GM19035 (cell line): Measurements from ENCODE around the gene ZNF491.
"Not testable (repeated sequence)": the region's sequence is repeated elsewhere in the genome, so short reads cannot be mapped to it uniquely, and the experiment has no call there.

Experiments
- ATAC-seq: cut with Tn5 transposase; IDR thresholded peaks from one replicate; pipeline ENCODE4 v1.9.1; 2021; ENCODE audit not compliant: unreplicated experiment

The ZNF491 gene

DNA sequence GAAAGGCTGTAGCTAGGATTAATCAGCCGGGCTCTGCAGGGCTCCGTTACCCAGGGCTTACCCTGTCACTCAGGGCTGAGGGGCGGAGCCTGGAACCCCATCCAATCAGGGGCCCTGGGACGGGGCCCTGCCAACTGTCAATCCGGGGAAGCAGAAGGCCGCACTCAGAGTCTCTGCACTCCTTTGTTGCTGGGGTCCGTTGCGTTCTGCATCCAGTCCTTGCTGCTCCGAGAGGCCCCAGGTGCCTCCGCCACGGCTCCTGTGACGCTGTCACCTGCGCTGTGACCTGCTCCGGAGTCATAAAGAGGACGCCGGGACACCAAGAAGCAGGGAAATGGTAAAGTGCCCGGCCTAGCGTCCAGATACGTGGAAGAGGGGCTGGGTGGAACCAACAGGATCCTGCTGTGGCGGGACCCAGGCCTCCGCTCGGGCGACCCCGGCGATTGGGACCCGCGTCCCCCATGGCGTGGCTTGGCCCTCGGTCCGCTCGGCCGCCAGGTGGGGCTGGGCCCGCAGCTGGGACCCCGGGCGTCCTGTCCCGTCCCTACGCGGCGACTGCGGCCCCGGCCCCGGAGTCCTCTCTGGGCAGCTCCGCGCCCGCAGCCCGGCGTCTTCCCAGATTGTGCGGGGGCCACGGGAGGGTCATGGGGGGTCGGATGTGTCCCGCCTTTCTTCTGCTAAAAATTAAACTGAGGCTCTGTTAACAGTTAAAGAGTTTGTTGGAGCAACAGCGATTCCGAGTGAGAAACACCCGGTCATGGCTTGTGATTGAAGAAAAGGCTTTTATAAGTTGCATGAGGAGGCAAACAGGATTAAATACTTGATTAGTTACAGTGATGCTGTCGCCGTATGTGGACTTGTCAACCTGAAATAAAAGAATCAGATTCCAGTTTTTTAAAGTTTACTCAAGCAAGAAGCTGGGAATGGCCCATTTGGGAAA lies at the start of gene ZNF491:
ZNF491 (plus strand) TSS at position 133 of the 940 bp plus-strand sequence. CDS start 7,431 bp downstream, outside the sequence.
- ATAC-seq = peak; percentile 92

- no peak for ATAC-seq
Measured at GRCh38 chr19:11749751-11750150, 48.6 kb upstream of the ZNF491 start.

GRCh38 chr19:11752244-11752736 lies 46.0 kb upstream of the ZNF491 start:
- ATAC-seq = no peak

- ATAC-seq = no peak
Measured at GRCh38 chr19:11754663-11755062, 43.7 kb upstream of the ZNF491 start.

DNA sequence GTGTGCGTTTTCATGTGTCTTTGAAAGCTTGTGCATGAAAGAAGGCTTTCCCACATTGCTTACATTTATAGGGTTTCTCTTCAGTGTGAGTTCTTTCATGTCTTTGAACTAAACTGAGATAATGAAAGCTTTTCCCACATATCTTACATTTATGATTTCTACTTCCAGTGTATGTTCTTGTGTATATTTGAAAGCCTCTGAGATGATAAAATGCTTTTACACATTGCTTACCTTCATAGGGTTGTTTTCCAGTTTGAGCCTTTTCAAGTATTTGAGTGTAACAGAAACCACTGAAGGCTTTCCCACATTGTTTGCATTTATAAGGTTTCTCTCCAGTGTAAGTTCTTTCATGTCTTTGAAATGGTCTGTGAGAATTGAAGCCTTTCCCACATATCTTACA lies 41.4 kb upstream of the ZNF491 start:
- ATAC-seq = no peak

DNA sequence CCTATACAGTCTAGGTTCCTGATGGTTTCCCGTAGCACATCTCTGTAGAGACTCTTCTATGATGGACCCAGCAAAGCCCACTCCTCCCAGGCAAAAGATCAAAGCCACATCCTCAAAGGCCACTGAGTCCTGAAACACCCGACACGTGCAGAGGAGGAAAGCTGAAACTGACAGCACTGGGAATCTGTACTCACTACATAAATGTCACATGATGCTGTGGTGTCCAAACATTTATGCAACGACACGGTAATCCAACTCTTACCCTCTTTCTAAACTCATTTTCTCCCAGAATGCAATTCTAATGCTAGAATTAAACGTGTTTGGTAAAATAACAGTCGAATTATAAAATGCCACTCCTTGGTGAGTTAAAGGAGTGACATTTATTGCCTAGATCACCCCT lies 38.5 kb upstream of the ZNF491 start:
- ATAC-seq = no peak

DNA sequence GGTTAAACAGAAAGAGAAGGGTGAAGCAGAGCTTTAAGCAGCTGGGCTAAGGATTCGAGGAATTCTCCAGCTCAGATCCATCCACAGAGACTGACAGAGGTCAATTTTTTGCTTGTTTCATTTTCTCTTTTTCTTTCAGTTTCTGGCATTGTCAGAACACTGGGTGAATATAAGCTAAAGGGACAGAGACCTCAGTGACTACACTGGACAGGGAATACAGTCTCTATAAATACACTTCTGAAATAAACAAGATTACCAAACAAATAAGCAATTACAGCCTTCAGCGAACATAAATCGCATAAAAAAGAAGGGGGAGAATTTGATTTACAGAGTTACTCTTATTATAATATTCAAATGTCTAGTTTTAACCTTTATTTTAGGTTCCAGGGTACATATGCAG lies 35.2 kb upstream of the ZNF491 start:
- ATAC-seq = no peak

DNA sequence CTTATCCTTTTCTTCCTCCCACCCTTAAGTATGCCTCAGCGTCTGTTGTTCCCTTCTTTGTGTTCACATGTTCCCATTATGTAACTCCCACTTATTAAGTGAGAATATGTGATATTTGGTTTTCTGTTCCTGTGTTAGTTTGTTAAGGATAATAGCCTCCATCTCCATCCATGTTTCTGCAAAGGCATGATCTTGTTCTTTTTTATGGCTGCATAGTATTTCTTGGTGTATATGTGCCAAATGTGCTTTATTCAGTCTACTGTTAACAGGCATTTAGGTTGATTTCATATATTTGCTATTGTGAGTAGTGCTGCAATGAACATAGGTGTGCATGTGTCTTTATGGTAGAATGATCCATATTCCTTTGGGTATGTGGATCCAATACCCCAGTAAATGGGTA lies 34.7 kb upstream of the ZNF491 start:
- no peak for ATAC-seq

DNA sequence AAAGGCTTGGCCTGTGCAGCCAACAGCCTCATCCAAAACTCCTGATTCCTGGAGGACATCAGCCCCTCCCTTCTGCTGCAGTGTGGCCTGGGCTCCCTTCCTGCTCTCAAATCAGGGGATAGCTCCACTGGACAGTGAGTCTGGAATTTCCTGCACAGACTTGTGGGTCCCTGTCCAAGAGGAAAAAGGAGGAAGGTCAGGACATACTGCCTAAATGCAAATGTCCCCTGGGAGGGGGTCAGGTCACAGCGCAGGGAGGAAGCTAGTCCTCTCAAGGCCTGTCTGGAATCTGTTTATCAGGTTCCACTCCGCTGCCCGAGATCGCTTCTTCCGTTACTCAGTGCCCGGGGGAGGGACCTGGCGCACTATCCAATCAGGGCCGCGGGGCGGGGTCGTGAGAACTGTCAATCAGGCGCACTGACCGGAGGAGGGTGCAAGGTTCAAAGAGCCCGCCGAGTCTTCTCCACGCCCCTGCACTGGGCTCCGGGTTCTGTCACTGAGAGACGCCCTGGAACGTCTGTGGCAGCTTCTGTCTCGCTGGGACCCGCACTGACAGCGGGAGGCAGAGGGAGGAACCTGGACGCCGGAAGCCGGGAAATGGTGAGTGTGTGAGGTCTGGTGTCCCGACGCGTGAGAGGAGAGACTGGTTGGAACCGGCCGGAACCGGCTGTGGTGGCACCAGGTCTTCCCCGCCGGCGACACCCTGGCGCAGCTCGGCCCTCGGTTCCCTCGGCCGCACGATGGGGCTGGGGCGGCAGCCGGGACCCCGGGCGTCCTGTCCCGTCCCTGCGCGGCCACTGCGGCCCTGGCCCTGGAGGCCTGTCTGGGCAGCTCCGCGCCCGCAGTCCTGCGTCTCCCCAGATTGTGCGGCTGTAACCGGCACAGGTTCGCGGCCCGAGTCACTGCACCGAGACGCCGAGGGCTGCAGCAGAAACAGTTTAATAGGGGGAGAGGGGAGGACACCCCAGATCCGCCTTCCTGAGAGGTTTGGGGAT lies 31.4 kb upstream of the ZNF491 start, which contains the start of gene ZNF441:
ZNF441 (plus strand) TSS at position 404 of the 995 bp plus-strand sequence; CDS start at position 598, 194 bp downstream.
- peak; percentile 94 for ATAC-seq

GRCh38 chr19:11767633-11768133 lies 30.6 kb upstream of the ZNF491 start:
- no peak for ATAC-seq

- no peak for ATAC-seq
Measured at GRCh38 chr19:11769995-11770394, 28.3 kb upstream of the ZNF491 start.

DNA sequence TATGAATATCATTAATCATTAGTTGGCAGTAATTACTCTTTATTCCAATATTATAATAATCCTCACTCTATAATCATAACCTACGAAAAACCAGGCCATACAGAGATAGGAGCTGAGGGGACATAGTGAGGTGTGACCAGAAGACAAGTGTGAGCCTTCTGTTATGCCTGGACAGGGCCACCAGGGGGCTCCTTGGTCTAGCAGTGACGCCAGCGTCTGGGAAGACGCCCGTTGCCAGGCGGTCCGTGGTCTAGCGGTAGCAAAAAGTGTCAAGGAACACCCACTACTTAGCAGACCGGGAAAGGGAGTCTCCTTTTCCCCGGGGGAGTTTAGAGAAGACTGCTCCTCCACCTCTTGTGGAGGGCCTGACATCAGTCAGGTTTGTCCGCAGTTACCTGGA lies 26.8 kb upstream of the ZNF491 start:
- not testable (repeated sequence) for ATAC-seq

DNA sequence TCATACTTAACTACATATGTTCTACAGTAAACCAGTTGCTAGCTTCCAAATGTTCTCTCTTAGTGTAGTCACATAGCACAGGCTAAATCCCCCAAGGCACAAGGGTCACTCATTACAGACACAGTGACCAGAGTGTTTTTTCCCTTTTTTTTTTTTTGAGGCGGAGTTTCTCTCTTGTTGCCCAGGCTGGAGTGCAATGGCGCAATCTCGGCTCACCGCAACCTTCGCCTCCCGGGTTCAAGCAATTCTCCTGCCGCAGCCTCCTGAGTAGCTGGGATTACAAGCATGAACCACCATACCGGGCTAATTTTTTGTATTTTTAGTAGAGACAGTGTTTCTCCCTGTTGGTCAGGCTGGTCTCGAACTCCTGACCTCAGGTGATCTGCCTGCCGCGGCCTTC lies 21.7 kb upstream of the ZNF491 start:
- ATAC-seq = not testable (repeated sequence)

DNA sequence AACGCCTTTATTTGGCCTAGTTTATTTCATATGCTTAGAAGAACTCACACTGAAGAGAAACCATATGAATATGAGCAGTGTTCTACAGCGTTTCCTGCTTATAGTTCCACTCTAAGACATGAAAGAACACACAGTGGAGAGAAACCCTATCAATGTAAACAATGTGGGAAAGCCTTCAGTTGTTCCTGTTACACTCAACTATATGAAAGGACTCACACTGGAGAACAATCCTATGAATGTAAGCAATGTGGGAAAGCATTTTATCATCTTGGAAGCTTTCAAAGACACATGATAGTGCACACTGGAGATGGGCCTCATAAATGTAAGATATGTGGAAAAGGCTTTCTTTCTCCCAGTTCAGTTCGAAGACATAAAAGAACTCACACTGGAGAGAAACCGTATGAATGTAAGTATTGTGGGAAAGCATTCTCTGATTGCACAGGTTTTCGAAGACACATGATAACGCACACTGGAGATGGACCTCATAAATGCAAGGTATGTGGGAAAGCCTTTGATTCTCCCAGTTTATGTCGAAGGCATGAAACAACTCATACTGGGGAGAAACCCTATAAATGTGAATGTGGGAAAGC lies 17.8 kb upstream of the ZNF491 start:
- no peak for ATAC-seq

DNA sequence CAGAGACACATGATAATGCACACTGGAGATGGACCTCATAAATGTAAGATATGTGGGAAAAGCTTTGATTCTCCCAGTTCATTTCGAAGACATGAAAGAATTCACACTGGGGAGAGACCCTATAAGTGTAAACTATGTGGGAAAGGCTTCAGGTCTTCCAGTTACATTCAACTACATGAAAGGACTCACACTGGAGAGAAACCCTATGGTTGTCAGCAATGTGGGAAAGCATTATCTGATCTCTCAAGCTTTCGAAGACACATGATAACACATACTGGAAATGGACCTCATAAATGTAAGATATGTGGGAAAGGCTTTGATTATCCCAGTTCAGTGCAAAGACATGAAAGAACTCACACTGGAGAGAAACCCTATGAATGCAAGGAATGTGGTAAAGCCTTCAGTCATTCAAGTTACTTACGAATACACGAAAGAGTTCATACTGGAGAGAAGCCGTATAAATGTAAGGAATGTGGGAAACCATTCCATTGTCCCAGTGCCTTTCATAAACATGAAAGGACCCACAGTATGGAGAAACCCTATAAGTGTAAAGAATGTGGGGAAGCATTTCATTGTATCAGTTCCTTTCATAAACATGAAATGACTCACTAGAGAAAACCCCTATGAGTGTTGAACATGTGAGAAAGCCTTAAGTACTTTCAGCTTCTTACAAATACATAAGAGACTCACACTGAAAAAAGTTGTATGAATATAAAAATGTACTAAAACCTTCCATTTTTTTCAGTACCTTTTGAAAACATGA lies 16.8 kb upstream of the ZNF491 start:
- ATAC-seq = no peak

DNA sequence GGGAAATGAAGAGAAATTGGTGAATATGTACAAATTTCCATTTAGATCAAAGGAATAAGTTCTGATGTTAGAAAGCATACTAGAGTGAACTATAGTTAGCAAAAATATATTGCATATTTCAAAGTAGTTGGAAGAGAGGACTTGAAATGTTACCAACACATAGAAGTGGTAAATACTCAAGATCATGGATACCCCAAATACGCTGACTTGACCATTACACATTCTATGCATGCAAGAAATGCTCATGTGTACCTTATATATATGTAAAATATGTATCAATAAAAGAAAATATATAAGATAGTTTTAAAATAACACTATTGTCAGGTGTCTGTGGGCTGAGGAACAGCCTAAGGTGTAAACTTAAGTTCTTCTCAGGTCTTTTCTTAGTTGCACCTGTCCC lies 14.6 kb upstream of the ZNF491 start:
- no peak for ATAC-seq

GRCh38 chr19:11784356-11784755 lies 14.0 kb upstream of the ZNF491 start:
- ATAC-seq = no peak

GRCh38 chr19:11787536-11787935 lies 10.8 kb upstream of the ZNF491 start:
- no peak for ATAC-seq

- ATAC-seq = no peak
Measured at GRCh38 chr19:11792942-11793341, 5.4 kb upstream of the ZNF491 start.

DNA sequence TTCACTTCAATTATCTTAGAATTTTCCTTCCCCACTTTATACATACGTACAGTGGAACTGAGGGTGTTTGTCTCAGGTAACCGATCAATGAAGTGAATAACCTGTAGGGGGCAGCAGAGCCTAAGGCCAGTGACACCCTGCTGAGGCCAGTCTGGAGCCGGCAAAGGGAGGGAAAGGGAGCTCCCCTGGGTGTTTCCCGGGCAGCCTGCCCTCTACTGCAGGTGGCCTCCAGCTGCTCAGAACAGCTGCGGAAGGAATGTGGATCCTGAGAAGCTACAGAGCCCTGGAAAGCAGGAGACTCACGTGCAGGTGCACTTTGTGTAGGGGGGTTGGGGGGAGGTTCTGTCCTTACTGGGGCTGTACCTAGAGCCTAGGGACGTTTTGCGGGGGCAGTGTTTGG lies 832 bp upstream of the ZNF491 start:
- no peak for ATAC-seq
